Measurements from ENCODE around the gene CHID1.

Gene CHID1

GRCh38 chr11:901452-902061, 9.1 kb downstream of the CHID1 start:
- DNase-seq (ENCODE audit: extremely low spot score) = no peak
- CTCF ChIA-PET = no interaction called here
- POLR2A ChIA-PET = no interaction called here
- no peak for TF ChIP-seq FOXM1 (IDR thresholded peaks at IDR 0.05; ENCODE audit: borderline replicate concordance)
- no peak for TF ChIP-seq ARNT (IDR thresholded peaks at IDR 0.05)
- no peak for TF ChIP-seq TARDBP (IDR thresholded peaks at IDR 0.05)
- no peak for TF ChIP-seq HDGF (IDR thresholded peaks at IDR 0.05; ENCODE audit: borderline replicate concordance)
- no peak for TF ChIP-seq BHLHE40 (IDR thresholded peaks at IDR 0.05; ENCODE audit: borderline replicate concordance)
- TF ChIP-seq SP1 (IDR thresholded peaks at IDR 0.05) = no peak
- TF ChIP-seq CTBP1 (IDR thresholded peaks at IDR 0.05; ENCODE audit: borderline replicate concordance) = no peak
- no peak for TF ChIP-seq NFRKB (IDR thresholded peaks at IDR 0.05)
- TF ChIP-seq ZNF384 (IDR thresholded peaks at IDR 0.05) = no peak
- no peak for TF ChIP-seq ELF4 (IDR thresholded peaks at IDR 0.05)

- POLR2A ChIA-PET = no interaction called here
- CTCF ChIA-PET = no interaction called here
- no peak for DNase-seq (ENCODE audit: extremely low spot score)
- no peak for TF ChIP-seq SUZ12 (IDR thresholded peaks at IDR 0.05)
- no peak for TF ChIP-seq FOXK2 (IDR thresholded peaks at IDR 0.05)
- TF ChIP-seq PKNOX1 (IDR thresholded peaks at IDR 0.05) = no peak
- TF ChIP-seq HDGF (IDR thresholded peaks at IDR 0.05; ENCODE audit: borderline replicate concordance) = no peak
- no peak for TF ChIP-seq NFRKB (IDR thresholded peaks at IDR 0.05)
- no peak for TF ChIP-seq ZNF384 (IDR thresholded peaks at IDR 0.05)
- TF ChIP-seq LEF1 (IDR thresholded peaks at IDR 0.05; ENCODE audit: borderline replicate concordance) = no peak
- TF ChIP-seq SP1 (IDR thresholded peaks at IDR 0.05) = no peak
- TF ChIP-seq CTBP1 (IDR thresholded peaks at IDR 0.05; ENCODE audit: borderline replicate concordance) = no peak
These were observed 10.1 kb downstream of the CHID1 start for GRCh38 chr11:900545-900944.

GRCh38 chr11:899724-900123, 10.9 kb downstream of the CHID1 start:
- ChIA-PET CTCF (no interaction called here), POLR2A (no interaction called here)
- DNase-seq (ENCODE audit: extremely low spot score) = no peak

GRCh38 chr11:898540-899190, 11.9 kb downstream of the CHID1 start:
- ChIA-PET POLR2A (interaction anchor here (1.4 kb wide), 1 partner anchor 12 kb away, joined by 7 read pairs; the partner anchor contains the start of gene CHID1), CTCF (interaction anchor here (1.0 to 1.1 kb wide), 2 partner anchors 13 to 55 kb away, joined by 3 read pairs; no protein-coding TSS in a partner anchor)
- TF ChIP-seq ELF4 (IDR thresholded peaks at IDR 0.05) (no peak), TARDBP (IDR thresholded peaks at IDR 0.05) (no peak), NFRKB (IDR thresholded peaks at IDR 0.05) (no peak), BHLHE40 (IDR thresholded peaks at IDR 0.05; ENCODE audit: borderline replicate concordance) (no peak), FOXA1 (IDR thresholded peaks at IDR 0.05) (no peak), CTBP1 (IDR thresholded peaks at IDR 0.05; ENCODE audit: borderline replicate concordance) (no peak), ZNF384 (IDR thresholded peaks at IDR 0.05) (no peak), SP1 (IDR thresholded peaks at IDR 0.05) (no peak), ARNT (IDR thresholded peaks at IDR 0.05) (no peak), L3MBTL2 (conservative IDR thresholded peaks at IDR 0.05) (no peak), HDGF (IDR thresholded peaks at IDR 0.05; ENCODE audit: borderline replicate concordance) (no peak), LEF1 (IDR thresholded peaks at IDR 0.05; ENCODE audit: borderline replicate concordance) (no peak), FOXK2 (IDR thresholded peaks at IDR 0.05) (no peak), SUZ12 (IDR thresholded peaks at IDR 0.05) (no peak), FOXM1 (IDR thresholded peaks at IDR 0.05; ENCODE audit: borderline replicate concordance) (no peak), PKNOX1 (IDR thresholded peaks at IDR 0.05) (no peak)
- no peak for DNase-seq (ENCODE audit: extremely low spot score)

More at GRCh38 chr11:899724-900123, 10.9 kb downstream of the CHID1 start:
- TF ChIP-seq BHLHE40 (IDR thresholded peaks at IDR 0.05; ENCODE audit: borderline replicate concordance) (no peak), FOXM1 (IDR thresholded peaks at IDR 0.05; ENCODE audit: borderline replicate concordance) (no peak), ARNT (IDR thresholded peaks at IDR 0.05) (no peak)

- POLR2A ChIA-PET = interaction anchor here (0.7 to 1.4 kb wide), 2 partner anchors 12 to 89 kb away, joined by 3 to 7 read pairs; partner anchors contain the start of gene CHID1
- TF ChIP-seq SUZ12 (IDR thresholded peaks at IDR 0.05) (no peak), ZNF384 (IDR thresholded peaks at IDR 0.05) (no peak), CTBP1 (IDR thresholded peaks at IDR 0.05; ENCODE audit: borderline replicate concordance) (no peak), NFRKB (IDR thresholded peaks at IDR 0.05) (no peak), FOXM1 (IDR thresholded peaks at IDR 0.05; ENCODE audit: borderline replicate concordance) (no peak), HDGF (IDR thresholded peaks at IDR 0.05; ENCODE audit: borderline replicate concordance) (no peak), PKNOX1 (IDR thresholded peaks at IDR 0.05) (no peak), LEF1 (IDR thresholded peaks at IDR 0.05; ENCODE audit: borderline replicate concordance) (no peak), ARNT (IDR thresholded peaks at IDR 0.05) (no peak), FOXA1 (IDR thresholded peaks at IDR 0.05) (no peak), SP1 (IDR thresholded peaks at IDR 0.05) (no peak), TARDBP (IDR thresholded peaks at IDR 0.05) (no peak), ELF4 (IDR thresholded peaks at IDR 0.05) (no peak), L3MBTL2 (conservative IDR thresholded peaks at IDR 0.05) (no peak), FOXK2 (IDR thresholded peaks at IDR 0.05) (no peak), BHLHE40 (IDR thresholded peaks at IDR 0.05; ENCODE audit: borderline replicate concordance) (no peak)
- peak; percentile 51 for DNase-seq (ENCODE audit: extremely low spot score)
- CTCF ChIA-PET = interaction anchor here (1.0 to 1.1 kb wide), 2 partner anchors 14 to 55 kb away, joined by 3 read pairs; no protein-coding TSS in a partner anchor
These were observed 12.5 kb downstream of the CHID1 start for GRCh38 chr11:898143-898511.

All from HEK293T (cell line).